ENCODE data around the gene SLC2A5.

SLC2A5 gene

GRCh38 chr1:9041116-9041779, 28.2 kb downstream of the SLC2A5 start:
- TF ChIP-seq CTCF (conservative IDR thresholded peaks at IDR 0.05; ENCODE audit: low read depth, low read length) = no peak
- DNase-seq (ENCODE audit: low read depth) = no peak
- no peak overlapping the region for H3K4me3 ChIP-seq (ENCODE audit: low read length)

GRCh38 chr1:9040659-9041030, 28.8 kb downstream of the SLC2A5 start:
- DNase-seq (ENCODE audit: low read depth) = no peak
- no peak for TF ChIP-seq CTCF (conservative IDR thresholded peaks at IDR 0.05; ENCODE audit: low read depth, low read length)

GRCh38 chr1:9039761-9040658, 29.4 kb downstream of the SLC2A5 start:
- TF ChIP-seq CTCF (conservative IDR thresholded peaks at IDR 0.05; ENCODE audit: low read depth, low read length) = no peak
- DNase-seq (ENCODE audit: low read depth) = no peak
- H3K4me3 ChIP-seq (ENCODE audit: low read length) = no peak overlapping the region

More at GRCh38 chr1:9040659-9041030, 28.8 kb downstream of the SLC2A5 start:
- no peak overlapping the region for H3K4me3 ChIP-seq (ENCODE audit: low read length)

GRCh38 chr1:9038881-9039760, 30.3 kb downstream of the SLC2A5 start:
- peak; percentile 5 for TF ChIP-seq CTCF (conservative IDR thresholded peaks at IDR 0.05; ENCODE audit: low read depth, low read length)
- DNase-seq (ENCODE audit: low read depth) = no peak
- peak overlapping the region; percentile 6 for H3K4me3 ChIP-seq (ENCODE audit: low read length)

- no peak for DNase-seq (ENCODE audit: low read depth)
- H3K4me3 ChIP-seq (ENCODE audit: low read length) = no peak overlapping the region
- TF ChIP-seq CTCF (conservative IDR thresholded peaks at IDR 0.05; ENCODE audit: low read depth, low read length) = no peak
These were observed 31.1 kb downstream of the SLC2A5 start for GRCh38 chr1:9038338-9038650.

GRCh38 chr1:9037476-9038337, 31.7 kb downstream of the SLC2A5 start:
- no peak for TF ChIP-seq CTCF (conservative IDR thresholded peaks at IDR 0.05; ENCODE audit: low read depth, low read length)
- no peak overlapping the region for H3K4me3 ChIP-seq (ENCODE audit: low read length)

More at GRCh38 chr1:9037476-9038337, 31.7 kb downstream of the SLC2A5 start:
- no peak for DNase-seq (ENCODE audit: low read depth)
